A172 (cell line): Measurements from ENCODE around the gene DNTTIP2. TPM values are rescaled to one million over a fixed set of nuclear protein-coding genes. Genes with fewer than 3 reads are reported as not detected.

Source experiments
- total RNA-seq: library from RNA; depleted of rRNA; stranded (reverse); fragments of >200 nt; shearing (Covaris generic); gene quantifications from 2 replicates; pipeline ENCODE4 v1.2.3, GENCODE V29; 2014; rRNA removed

DNTTIP2 gene
- total RNA-seq, 1 experiment from 2014 or later, result 57.8 TPM

Other genes starting within 250 kb of the DNTTIP2 start
- gene BCAR3, start 197.4 kb downstream of the DNTTIP2 start, total RNA-seq, result 33.1 and 34.3 TPM in 2 replicates
- 18.7 and 26.6 TPM in 2 replicates for gene GCLM, start 30.2 kb upstream of the DNTTIP2 start, total RNA-seq
- gene ABCA4, start 241.9 kb upstream of the DNTTIP2 start, total RNA-seq, result not detected in 2 replicates